B cell (primary cell): ENCODE data around the gene COL11A2. TPM values are rescaled to one million over a fixed set of nuclear protein-coding genes. Genes with fewer than 3 reads are reported as not detected.
A peak's percentile ranks its signal among the peaks of the same experiment; 100 is the strongest.

Experiments used
- ATAC-seq: fragments of 200-7000 bp; cut with Tn5 transposase; one replicate; pipeline ENCODE4 v1.10.0; 2021; ENCODE audit warnings: low read depth, mild to moderate bottlenecking, moderate number of reproducible peaks, moderate library complexity
- CTCF ChIA-PET: fragments of 350-600 bp; sonication (Branson Sonifier 250); formaldehyde crosslinking; loops from one replicate; lab custom pipeline; 2021; ENCODE audit warnings: antibody characterized with exemption, inconsistent platforms; lab: Charles Lee
- POLR2A ChIA-PET: fragments of 350-600 bp; sonication (Branson Sonifier 250); formaldehyde crosslinking; loops from one replicate; lab custom pipeline; 2021; ENCODE audit warnings: antibody characterized with exemption; lab: Charles Lee
- DNase-seq: peaks from one replicate; pipeline ENCODE4 v3.0.0; 2013
- H2AFZ ChIP-seq: 2 replicates; pipeline ENCODE4 v1.6.1; 2012; ENCODE audit warnings: mild to moderate bottlenecking, low read depth, low read length; ENCODE audit not compliant: insufficient read depth, poor library complexity, severe bottlenecking
- H3K27ac ChIP-seq, 2 donors: 1 replicate in 1 of 2; 2 replicates in 1 of 2; pipeline ENCODE4 v1.5.1; 2012 to 2013; ENCODE audit warnings: low read length in 2 of 2, mild to moderate bottlenecking in 2 of 2, moderate library complexity in 1 of 2
- H3K27me3 ChIP-seq, 4 experiments: fragments of 200-600 bp in 1 of 4; sonication (generic) in 1 of 4; replicated peaks in 1 of 4; 1 replicate in 2 of 4; 2 replicates in 2 of 4; pipeline versions ENCODE4 v1.6.1 to v1.7.0; 2013 to 2016; ENCODE audit warnings: low read length in 3 of 4, mild to moderate bottlenecking in 2 of 4, mixed read lengths in 1 of 4, moderate library complexity in 1 of 4; ENCODE audit not compliant: insufficient read depth in 4 of 4, control insufficient read depth in 3 of 4; ENCODE audit errors: control extremely low read depth in 1 of 4
- H3K36me3 ChIP-seq, 2 experiments: replicated peaks in 1 of 2; 1 replicate in 1 of 2; 2 replicates in 1 of 2; pipeline versions ENCODE4 v1.6.1 to v1.7.1; 2013; ENCODE audit warnings: low read length in 1 of 2; ENCODE audit not compliant: insufficient read depth in 2 of 2, control insufficient read depth in 1 of 2; ENCODE audit errors: control extremely low read depth in 1 of 2, extremely low read depth in 1 of 2
- H3K4me1 ChIP-seq, 2 donors: fragments of 200-600 bp in 1 of 2; sonication (generic) in 1 of 2; 1 replicate in 1 of 2; 2 replicates in 1 of 2; pipeline versions ENCODE4 v1.5.1 to v1.6.1; 2013 to 2017; ENCODE audit warnings: low read length in 2 of 2; ENCODE audit not compliant: control insufficient read depth in 2 of 2, insufficient read depth in 2 of 2
- H3K4me2 ChIP-seq: replicated peaks from 2 replicates; pipeline ENCODE3; 2012; ENCODE audit warnings: mild to moderate bottlenecking, low read depth, low read length; ENCODE audit not compliant: poor library complexity, severe bottlenecking
- H3K4me3 ChIP-seq, 5 experiments: fragments of 200-600 bp in 1 of 5; sonication (generic) in 1 of 5; 1 replicate in 3 of 5; 2 replicates in 2 of 5; pipeline versions ENCODE4 v1.5.1 to v1.7.0; 2011 to 2016; ENCODE audit warnings: low read length in 4 of 5, mild to moderate bottlenecking in 4 of 5, low read depth in 2 of 5, control low read depth in 1 of 5, moderate library complexity in 1 of 5; ENCODE audit not compliant: insufficient read depth in 1 of 5; ENCODE audit errors: control extremely low read depth in 1 of 5, extremely low read depth in 1 of 5
- H3K79me2 ChIP-seq: fragments of 200-600 bp; sonication (generic); one replicate; pipeline ENCODE4 v1.6.0; 2016; ENCODE audit warnings: low read length; ENCODE audit not compliant: control insufficient read depth, insufficient read depth
- H3K9ac ChIP-seq: fragments of 200-600 bp; sonication (generic); 2 replicates; pipeline ENCODE4 v1.6.1; 2017; ENCODE audit warnings: mild to moderate bottlenecking, low read length, moderate library complexity
- H3K9me3 ChIP-seq, 3 donors: one replicate each; pipeline versions ENCODE4 v1.6.1 to v1.7.1; 2013; ENCODE audit warnings: low read length in 2 of 3; ENCODE audit not compliant: control insufficient read depth in 2 of 3, insufficient read depth in 1 of 3; ENCODE audit errors: control extremely low read depth in 1 of 3
- H4K20me1 ChIP-seq: 2 replicates; pipeline ENCODE4 v1.6.0; 2012; ENCODE audit warnings: mild to moderate bottlenecking, low read length; ENCODE audit not compliant: insufficient read depth, control insufficient read depth, poor library complexity, severe bottlenecking
- H3K27ac Mint-ChIP-seq: one replicate; pipeline ENCODE4 v1.8.0; 2021; ENCODE audit warnings: mixed read lengths
- H3K27me3 Mint-ChIP-seq: one replicate; pipeline ENCODE4 v1.8.0; 2021; ENCODE audit warnings: mixed read lengths
- H3K4me1 Mint-ChIP-seq: one replicate; pipeline ENCODE4 v1.8.0; 2021; ENCODE audit warnings: mixed read lengths
- H3K4me3 Mint-ChIP-seq: one replicate; pipeline ENCODE4 v1.8.0; 2021; ENCODE audit warnings: mixed read lengths
- H3K9me3 Mint-ChIP-seq: one replicate; pipeline ENCODE4 v1.8.0; 2022; ENCODE audit warnings: mixed read lengths; ENCODE audit not compliant: insufficient read depth
- EZH2 ChIP-seq: IDR thresholded peaks from 2 replicates; pipeline ENCODE4 v1.6.1; 2012; ENCODE audit warnings: borderline replicate concordance, low read depth, mild to moderate bottlenecking, moderate library complexity, low read length; ENCODE audit not compliant: insufficient read depth, poor library complexity, severe bottlenecking
- WGBS: methylation state at CpG from one replicate; pipeline ENCODE4 v1.1.5; 2013; ENCODE audit warnings: missing lambda C conversion rate; ENCODE audit not compliant: insufficient coverage; 5-methylcytosine and 5-hydroxymethylcytosine counted together
- intact Hi-C: fragments of 100-400 bp; cut with micrococcal nuclease; formaldehyde crosslinking; loops from one replicate; pipeline ENCODE4 v1.10.0; 2022
- polyA plus RNA-seq: library from polyadenylated mRNA; depleted of rRNA; stranded (reverse); fragments of >200 nt; gene quantifications from 2 replicates; pipeline ENCODE4 v1.2.3, GENCODE V29; 2012
- total RNA-seq, 2 donors: library from RNA; stranded (reverse); fragments of 120-200 nt in 1 of 2; gene quantifications; 1 replicate in 1 of 2; 2 replicates in 1 of 2; pipeline versions ENCODE4 v1.2.3 to v1.2.4, GENCODE V29; 2013 to 2022
- TF ChIP-seq, protein P1 (sequence below): fragments of 200-600 bp; IDR thresholded peaks from one replicate; pipeline ENCODE4 v1.8.0; 2022; ENCODE audit warnings: antibody characterized with exemption, mild to moderate bottlenecking

Gene COL11A2
- total and polyA plus RNA-seq, 2 donors (not counting 1 experiment from before 2014, with no cell fraction given) = 0.39 to 0.82 TPM

DNA sequence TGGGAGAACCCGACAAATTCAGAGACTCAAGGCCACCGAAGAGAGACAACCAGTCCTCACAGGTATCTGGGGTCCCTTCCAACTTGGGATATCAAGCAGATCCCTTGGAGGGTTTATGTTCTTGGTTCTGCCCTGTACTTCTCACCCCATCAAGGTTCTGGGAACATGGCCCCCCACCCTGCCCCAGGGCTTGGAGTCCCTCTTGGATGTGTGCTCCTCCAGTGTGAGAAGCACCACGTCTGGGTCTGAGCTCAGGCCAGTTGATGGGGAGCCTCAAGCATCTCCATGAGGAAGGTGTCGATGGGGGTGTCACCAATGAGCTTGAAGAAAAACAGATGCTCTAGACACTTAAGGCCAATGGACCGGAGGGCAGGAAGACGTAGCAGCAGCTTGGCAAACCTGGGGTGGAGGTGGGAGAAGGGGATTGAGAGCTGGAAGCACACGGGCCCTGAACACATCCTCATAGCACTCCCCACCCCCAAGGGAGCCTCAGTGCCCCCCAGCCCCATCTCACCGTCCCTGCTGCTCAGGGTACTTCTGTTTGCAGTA, 2.2 kb upstream of the COL11A2 start:
- Histone ChIP-seq H3K36me3 (peaks cover 0 to 37% of the 10 kb centered on the region in 2 experiments), H3K4me1 (peaks cover 25 to 37% of the 10 kb centered on the region in 2 donors), H3K79me2 (peaks cover 20% of the 10 kb centered on the region), H3K27ac (no peak overlapping the region), H3K9ac (no peak overlapping the region), H3K9me3 (peaks cover 0 to 8% (median 0%) of the 10 kb centered on the region in 3 donors), H4K20me1 (peaks cover 15% of the 10 kb centered on the region), H3K27me3 (peaks cover 0 to 30% (median 13%) of the 10 kb centered on the region in 4 experiments), H2AFZ (no peak overlapping the region), H3K4me3 (no peak overlapping the region), H3K4me2 (no peak overlapping the region)
- DNase-seq = no peak
- WGBS = 92% methylated on average over 5 of the region's 8 CpGs
- Mint-ChIP-seq H3K27me3 (peaks cover 16% of the 10 kb centered on the region), H3K4me1 (peaks cover 43% of the 10 kb centered on the region), H3K9me3 (no peaks in the 10 kb centered on the region), H3K27ac (no peak overlapping the region), H3K4me3 (no peak overlapping the region)
- intact Hi-C loops = no loop called here
- CTCF ChIA-PET = interaction anchor here (1.0 kb wide), 1 partner anchor 10 kb away, joined by 3 read pairs; no protein-coding TSS in a partner anchor
- POLR2A ChIA-PET = interaction anchor here (0.5 to 1.2 kb wide), 2 partner anchors 14 to 756 kb away, joined by 3 to 4 read pairs; partner anchors contain the start of gene RING1
- TF ChIP-seq EZH2 = no peak
- TF ChIP-seq, protein P1, sequence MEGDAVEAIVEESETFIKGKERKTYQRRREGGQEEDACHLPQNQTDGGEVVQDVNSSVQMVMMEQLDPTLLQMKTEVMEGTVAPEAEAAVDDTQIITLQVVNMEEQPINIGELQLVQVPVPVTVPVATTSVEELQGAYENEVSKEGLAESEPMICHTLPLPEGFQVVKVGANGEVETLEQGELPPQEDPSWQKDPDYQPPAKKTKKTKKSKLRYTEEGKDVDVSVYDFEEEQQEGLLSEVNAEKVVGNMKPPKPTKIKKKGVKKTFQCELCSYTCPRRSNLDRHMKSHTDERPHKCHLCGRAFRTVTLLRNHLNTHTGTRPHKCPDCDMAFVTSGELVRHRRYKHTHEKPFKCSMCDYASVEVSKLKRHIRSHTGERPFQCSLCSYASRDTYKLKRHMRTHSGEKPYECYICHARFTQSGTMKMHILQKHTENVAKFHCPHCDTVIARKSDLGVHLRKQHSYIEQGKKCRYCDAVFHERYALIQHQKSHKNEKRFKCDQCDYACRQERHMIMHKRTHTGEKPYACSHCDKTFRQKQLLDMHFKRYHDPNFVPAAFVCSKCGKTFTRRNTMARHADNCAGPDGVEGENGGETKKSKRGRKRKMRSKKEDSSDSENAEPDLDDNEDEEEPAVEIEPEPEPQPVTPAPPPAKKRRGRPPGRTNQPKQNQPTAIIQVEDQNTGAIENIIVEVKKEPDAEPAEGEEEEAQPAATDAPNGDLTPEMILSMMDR = no peak
- no peak for ATAC-seq

DNA sequence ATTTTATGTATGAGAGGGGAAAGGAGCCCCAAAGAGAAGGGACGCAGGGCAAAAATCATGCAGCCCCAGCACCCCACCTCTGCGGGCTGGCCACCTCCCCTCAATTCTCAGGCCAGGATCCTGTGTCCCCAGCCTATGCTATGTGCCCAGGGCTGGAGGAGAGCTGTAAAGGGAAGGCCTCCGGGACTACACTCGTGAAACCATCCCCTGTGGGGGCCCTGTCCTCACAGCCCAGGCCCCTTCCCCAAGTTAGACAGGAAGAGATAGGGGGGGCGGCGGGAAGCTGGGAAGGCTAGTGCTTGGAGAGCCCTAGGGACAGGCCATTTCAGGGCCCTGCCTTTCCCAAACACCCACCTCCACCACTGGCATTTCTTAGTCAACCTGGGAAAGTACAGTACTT, 1.4 kb upstream of the COL11A2 start:
- Histone ChIP-seq H3K27me3 (peaks cover 0 to 38% (median 15%) of the 10 kb centered on the region in 4 experiments), H3K9me3 (peaks cover 0 to 8% (median 0%) of the 10 kb centered on the region in 3 donors), H3K4me1 (peaks cover 21 to 30% of the 10 kb centered on the region in 2 donors), H3K4me3 (peak overlapping the region in 1 of 5 experiments; percentile 2), H3K36me3 (peaks cover 0 to 37% of the 10 kb centered on the region in 2 experiments), H3K4me2 (peak overlapping the region; percentile 98), H3K27ac (no peak overlapping the region), H3K79me2 (peaks cover 11% of the 10 kb centered on the region), H4K20me1 (peaks cover 15% of the 10 kb centered on the region), H3K9ac (no peak overlapping the region), H2AFZ (no peak overlapping the region)
- DNase-seq (no peak), ATAC-seq (no peak)
- Mint-ChIP-seq H3K27ac (peak overlapping the region; percentile 26), H3K4me1 (peaks cover 35% of the 10 kb centered on the region), H3K4me3 (peak overlapping the region; percentile 59), H3K9me3 (no peaks in the 10 kb centered on the region), H3K27me3 (peaks cover 17% of the 10 kb centered on the region)
- TF ChIP-seq, protein P1 = no peak
- no peak for TF ChIP-seq EZH2
- ChIA-PET CTCF (no interaction called here), POLR2A (interaction anchor here (0.6 kb wide), 1 partner anchor 56 kb away, joined by 3 read pairs; no protein-coding TSS in a partner anchor)
- intact Hi-C loops = loop anchor here (2.0 kb wide), 1 partner anchor 15 kb away; the partner anchor contains the start of gene RING1
- 83% methylated on average over 4 of the region's 6 CpGs for WGBS
